Effector memory CD4-positive, alpha-beta T cell (primary cell): Measurements from ENCODE around the gene NAA40.

Source experiments
- DNase-seq, 3 donors: peaks; one replicate each; pipeline ENCODE4 v3.0.0-alpha.2; 2020
- H3K27ac ChIP-seq: 2 replicates; pipeline ENCODE4 v1.7.0; 2013; ENCODE audit warnings: mild to moderate bottlenecking, low read length, moderate library complexity; ENCODE audit not compliant: insufficient read depth, poor library complexity, severe bottlenecking
- H3K27me3 ChIP-seq: replicated peaks from 2 replicates; pipeline ENCODE4 v1.7.0; 2013; ENCODE audit warnings: mild to moderate bottlenecking, low read length; ENCODE audit not compliant: insufficient read depth, control insufficient read depth, poor library complexity, severe bottlenecking
- H3K36me3 ChIP-seq: 2 replicates; pipeline ENCODE4 v1.7.0; 2013; ENCODE audit warnings: mild to moderate bottlenecking, low read length, moderate library complexity; ENCODE audit not compliant: control insufficient read depth, insufficient read depth
- H3K4me1 ChIP-seq: 2 replicates; pipeline ENCODE4 v1.7.0; 2013; ENCODE audit warnings: low read length, mild to moderate bottlenecking; ENCODE audit not compliant: control insufficient read depth, insufficient read depth, poor library complexity, severe bottlenecking
- H3K4me3 ChIP-seq: 2 replicates; pipeline ENCODE4 v1.7.0; 2013; ENCODE audit warnings: low read length, low read depth, mild to moderate bottlenecking; ENCODE audit not compliant: insufficient read depth, poor library complexity, severe bottlenecking
- H3K9me3 ChIP-seq: 2 replicates; pipeline ENCODE4 v1.7.0; 2013; ENCODE audit warnings: mild to moderate bottlenecking, low read length, moderate library complexity; ENCODE audit not compliant: control insufficient read depth

Gene NAA40

GRCh38 chr11:63937713-63938478, 906 bp upstream of the NAA40 start:
- no peaks in the 10 kb centered on the region for H3K36me3 ChIP-seq
- no peaks in the 10 kb centered on the region for H3K27me3 ChIP-seq
- peak overlapping the region; percentile 60 for H3K27ac ChIP-seq
- H3K9me3 ChIP-seq, result no peaks in the 10 kb centered on the region
- no peak for DNase-seq
- peaks cover 12% of the 10 kb centered on the region for H3K4me1 ChIP-seq
- H3K4me3 ChIP-seq, result peak overlapping the region; percentile 79

- Histone ChIP-seq H3K27ac (peak overlapping the region; percentile 60), H3K36me3 (no peaks in the 10 kb centered on the region), H3K9me3 (no peaks in the 10 kb centered on the region), H3K27me3 (no peaks in the 10 kb centered on the region), H3K4me3 (peak overlapping the region; percentile 79), H3K4me1 (peaks cover 12% of the 10 kb centered on the region)
- no peak for DNase-seq
Measured at GRCh38 chr11:63939397-63939891, 642 bp downstream of the NAA40 start.

GRCh38 chr11:63940786-63941185, 2.0 kb downstream of the NAA40 start:
- Histone ChIP-seq H3K9me3 (no peaks in the 10 kb centered on the region), H3K4me3 (no peak overlapping the region), H3K27me3 (no peaks in the 10 kb centered on the region), H3K36me3 (no peaks in the 10 kb centered on the region), H3K27ac (no peak overlapping the region), H3K4me1 (peaks cover 12% of the 10 kb centered on the region)
- DNase-seq, result no peak

GRCh38 chr11:63941901-63942300, 3.1 kb downstream of the NAA40 start:
- no peak overlapping the region for H3K27ac ChIP-seq

GRCh38 chr11:63942803-63943202, 4.0 kb downstream of the NAA40 start:
- Histone ChIP-seq H3K27me3 (no peaks in the 10 kb centered on the region), H3K36me3 (peaks cover 9% of the 10 kb centered on the region), H3K9me3 (no peaks in the 10 kb centered on the region), H3K27ac (no peak overlapping the region), H3K4me1 (peaks cover 12% of the 10 kb centered on the region), H3K4me3 (no peak overlapping the region)
- DNase-seq, result no peak

More at GRCh38 chr11:63941901-63942300, 3.1 kb downstream of the NAA40 start:
- H3K9me3 ChIP-seq, result no peaks in the 10 kb centered on the region
- H3K27me3 ChIP-seq, result no peaks in the 10 kb centered on the region
- no peak overlapping the region for H3K4me3 ChIP-seq
- no peak for DNase-seq
- H3K36me3 ChIP-seq, result peaks cover 9% of the 10 kb centered on the region
- H3K4me1 ChIP-seq, result peaks cover 12% of the 10 kb centered on the region

- H3K36me3 ChIP-seq, result peaks cover 9% of the 10 kb centered on the region
- DNase-seq, result no peak
- no peaks in the 10 kb centered on the region for H3K27me3 ChIP-seq
- no peak overlapping the region for H3K4me3 ChIP-seq
- H3K9me3 ChIP-seq, result no peaks in the 10 kb centered on the region
- no peak overlapping the region for H3K27ac ChIP-seq
- no peaks in the 10 kb centered on the region for H3K4me1 ChIP-seq
Measured at GRCh38 chr11:63944987-63945386, 6.2 kb downstream of the NAA40 start.

GRCh38 chr11:63945477-63946163, 6.8 kb downstream of the NAA40 start:
- Histone ChIP-seq H3K27me3 (no peaks in the 10 kb centered on the region), H3K27ac (no peak overlapping the region), H3K36me3 (peaks cover 9% of the 10 kb centered on the region), H3K9me3 (no peaks in the 10 kb centered on the region), H3K4me3 (no peak overlapping the region), H3K4me1 (no peaks in the 10 kb centered on the region)
- DNase-seq, result peak in 2 of 3 donors; percentile 9 to 28

GRCh38 chr11:63951779-63952536, 13.2 kb downstream of the NAA40 start:
- Histone ChIP-seq H3K4me3 (no peak overlapping the region), H3K27ac (no peak overlapping the region), H3K9me3 (no peaks in the 10 kb centered on the region), H3K36me3 (peaks cover 16% of the 10 kb centered on the region), H3K4me1 (peaks cover 8% of the 10 kb centered on the region), H3K27me3 (no peaks in the 10 kb centered on the region)
- DNase-seq, result no peak

GRCh38 chr11:63952570-63952969, 13.8 kb downstream of the NAA40 start:
- Histone ChIP-seq H3K36me3 (peaks cover 16% of the 10 kb centered on the region), H3K4me1 (peaks cover 8% of the 10 kb centered on the region), H3K4me3 (no peak overlapping the region), H3K27ac (no peak overlapping the region), H3K27me3 (no peaks in the 10 kb centered on the region), H3K9me3 (no peaks in the 10 kb centered on the region)
- no peak for DNase-seq
